GM21367 (cell line): ENCODE data around the gene GPC5.
"Not testable (repeated sequence)": the region's sequence is repeated elsewhere in the genome, so short reads cannot be mapped to it uniquely, and the experiment has no call there.

Experiments used
- ATAC-seq: cut with Tn5 transposase; IDR thresholded peaks from one replicate; pipeline ENCODE4 v1.9.1; 2021; ENCODE audit not compliant: unreplicated experiment

GPC5 gene

DNA sequence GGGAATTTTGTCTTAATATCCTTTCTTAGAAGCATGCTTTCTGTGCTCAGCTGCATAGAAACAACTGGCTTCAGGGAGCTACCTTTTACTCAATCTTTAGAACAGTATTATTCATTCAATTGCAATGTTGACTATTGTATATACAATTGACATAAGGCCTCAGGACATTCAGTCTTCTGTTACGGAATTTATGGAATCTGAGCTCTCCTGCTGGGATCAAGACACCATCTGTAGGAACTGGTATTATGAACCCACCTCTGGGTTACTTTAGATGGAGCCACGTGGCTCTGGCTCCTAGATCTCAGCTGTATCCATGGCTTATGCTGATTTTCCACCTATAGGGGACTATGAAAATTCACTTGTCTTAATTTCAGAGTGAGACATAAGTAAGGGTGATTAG is 1112.0 kb downstream of the GPC5 start:
- no peak for ATAC-seq

DNA sequence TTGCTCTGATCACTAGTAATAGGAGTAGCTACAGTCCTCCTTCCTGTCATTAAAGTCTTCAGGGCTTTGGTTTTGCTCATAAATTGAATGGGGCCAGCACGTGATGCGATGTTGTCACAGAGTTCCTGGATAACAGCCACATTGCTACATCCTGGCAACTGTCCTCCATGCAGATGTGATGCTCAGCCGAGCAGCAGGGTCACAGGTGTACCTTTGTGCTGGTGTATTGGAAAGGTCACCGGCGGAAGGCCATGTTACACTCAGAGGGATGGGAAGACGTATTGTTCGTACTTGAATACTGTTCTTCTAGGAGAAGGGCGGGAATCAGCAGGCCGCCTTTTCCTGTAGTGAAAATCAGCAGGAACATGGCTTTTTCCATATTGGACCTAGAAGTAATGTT is 1114.4 kb downstream of the GPC5 start:
- no peak for ATAC-seq

DNA sequence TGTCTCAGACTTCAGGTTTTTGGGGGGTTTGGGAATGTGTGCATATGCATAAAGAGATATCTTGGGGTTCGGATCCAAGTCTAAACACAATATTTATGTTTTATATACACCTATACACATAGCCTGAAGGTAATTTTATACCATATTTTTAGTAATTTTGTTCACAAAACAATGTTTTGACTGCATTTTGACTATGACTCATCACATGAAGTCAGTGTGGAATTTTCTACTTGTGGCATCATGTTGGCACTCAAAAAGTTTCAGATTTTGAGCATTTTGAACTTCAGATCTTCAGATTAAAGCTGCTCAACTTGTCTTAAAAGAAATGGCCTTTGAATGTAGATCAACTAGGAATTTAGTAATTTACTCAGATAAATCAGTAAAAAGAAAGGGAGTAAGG is 1115.3 kb downstream of the GPC5 start:
- ATAC-seq, result no peak

DNA sequence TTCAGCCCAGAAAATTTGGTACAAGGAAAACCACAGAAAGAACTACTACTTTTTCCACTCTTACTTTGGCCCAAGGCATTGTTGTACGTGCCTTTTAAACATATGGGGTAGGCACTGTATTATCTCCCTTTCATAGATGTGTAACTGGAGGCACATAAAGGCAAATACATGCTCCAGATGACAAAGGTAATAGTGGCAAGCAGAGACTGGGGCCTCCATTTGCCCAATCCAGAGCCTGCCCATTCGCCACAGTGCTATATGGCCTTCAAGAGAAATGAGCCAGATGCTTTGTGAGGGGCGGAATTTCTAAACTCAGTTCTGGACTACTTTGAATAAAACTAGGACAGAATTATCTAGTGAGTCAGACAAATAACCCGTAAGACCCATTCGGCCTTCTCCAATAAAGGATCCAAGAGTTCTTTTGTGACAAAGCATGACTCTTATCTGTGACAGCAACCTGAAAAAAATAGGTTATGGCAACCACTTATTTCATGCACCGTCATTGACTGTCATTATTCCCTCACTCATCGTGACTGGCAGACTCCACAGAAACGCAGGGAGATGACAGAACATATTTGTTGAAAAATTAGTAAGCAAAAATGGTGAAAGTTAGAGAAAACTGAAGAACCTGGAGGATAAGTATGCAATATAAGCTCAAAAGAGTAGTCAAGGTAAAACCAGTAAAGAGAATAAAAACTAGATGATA is 1116.2 kb downstream of the GPC5 start:
- no peak for ATAC-seq

DNA sequence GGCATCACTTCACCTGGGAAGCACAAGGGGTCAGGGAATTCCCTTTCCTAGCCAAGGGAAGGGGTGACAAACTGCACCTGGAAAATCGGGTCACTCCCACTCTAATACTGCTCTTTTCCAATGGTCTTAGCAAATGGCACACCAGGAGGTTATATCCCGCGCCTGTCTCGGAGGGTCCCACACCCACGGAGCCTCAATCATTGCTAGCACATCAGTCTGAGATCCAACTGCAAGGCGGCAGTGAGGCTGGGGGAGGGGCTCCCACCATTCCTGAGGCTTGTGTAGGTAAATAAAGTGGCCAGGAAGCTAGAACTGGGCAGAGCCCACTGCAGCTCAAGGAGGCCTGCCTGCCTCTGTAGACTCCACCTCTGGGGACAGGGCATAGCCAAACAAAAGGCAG is 1118.5 kb downstream of the GPC5 start:
- ATAC-seq, result not testable (repeated sequence)

DNA sequence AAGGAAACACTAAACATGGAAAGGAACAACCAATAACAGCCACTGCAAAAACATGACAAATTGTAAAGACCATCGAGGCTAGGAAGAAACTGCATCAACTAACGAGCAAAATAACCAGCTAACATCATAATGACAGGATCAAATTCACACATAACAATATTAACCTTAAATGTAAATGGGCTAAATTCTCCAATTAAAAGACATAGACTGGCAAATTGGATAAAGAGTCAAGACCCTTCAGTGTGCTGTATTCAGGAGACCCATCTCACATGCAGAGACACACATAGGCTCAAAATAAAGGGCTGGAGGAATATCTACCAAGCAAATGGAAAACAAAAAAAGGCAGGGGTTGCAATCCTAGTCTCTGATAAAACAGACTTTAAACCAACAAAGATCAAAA is 1120.2 kb downstream of the GPC5 start:
- not testable (repeated sequence) for ATAC-seq

DNA sequence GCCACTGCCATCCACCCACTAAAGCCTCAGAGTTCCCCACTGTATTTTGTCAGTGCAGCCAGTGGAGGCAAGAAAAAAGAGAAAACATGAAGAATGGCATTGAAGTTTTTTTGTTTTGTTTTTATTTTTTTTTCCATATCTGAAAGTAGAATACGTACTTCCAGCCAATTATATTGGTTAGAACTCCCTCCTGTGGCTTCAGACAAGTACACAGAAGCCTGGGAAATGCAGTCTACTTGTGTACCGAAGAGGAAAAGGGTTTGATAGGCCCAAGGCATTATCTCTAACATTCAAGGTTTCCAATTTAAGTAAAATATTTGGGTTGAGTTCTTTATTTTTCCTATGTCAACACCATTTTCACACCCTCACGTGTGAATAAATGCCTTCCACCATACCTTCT is 1131.9 kb downstream of the GPC5 start:
- no peak for ATAC-seq

DNA sequence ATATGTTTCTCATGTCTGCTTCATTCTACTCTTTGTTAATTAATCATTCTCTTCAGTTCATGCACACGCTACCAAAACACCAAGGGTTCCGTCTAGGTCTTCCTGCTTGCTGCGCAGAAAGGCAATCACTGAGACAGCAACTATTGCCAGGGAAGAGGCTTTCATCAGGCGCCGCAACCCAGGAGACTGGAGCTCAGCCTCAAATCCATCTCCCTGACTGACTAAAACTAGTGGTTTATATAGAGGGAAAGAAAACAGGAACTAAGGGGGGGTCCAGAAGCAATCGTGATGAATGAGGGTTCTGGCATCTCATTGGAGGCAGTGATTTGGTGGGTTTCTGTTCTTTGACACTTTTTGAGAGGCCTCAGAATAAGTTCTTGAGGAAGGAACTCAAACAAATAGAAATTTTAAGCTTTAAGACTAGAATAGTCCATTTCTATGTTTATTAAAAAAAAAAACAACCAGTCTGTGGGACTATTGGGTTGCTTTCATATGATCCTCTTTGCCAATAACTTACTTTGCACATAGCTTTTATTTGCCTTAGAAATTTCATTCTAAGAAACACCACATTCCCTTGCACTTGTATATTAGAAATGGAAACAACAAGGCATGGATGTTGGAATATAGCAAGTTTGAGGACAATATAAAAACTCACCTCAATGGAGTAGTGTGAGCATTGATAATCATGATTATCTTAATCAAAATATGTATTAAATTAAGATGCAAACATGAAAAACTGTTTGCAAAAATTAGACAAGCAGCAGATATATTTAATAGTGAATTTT is 1137.0 kb downstream of the GPC5 start:
- no peak for ATAC-seq

DNA sequence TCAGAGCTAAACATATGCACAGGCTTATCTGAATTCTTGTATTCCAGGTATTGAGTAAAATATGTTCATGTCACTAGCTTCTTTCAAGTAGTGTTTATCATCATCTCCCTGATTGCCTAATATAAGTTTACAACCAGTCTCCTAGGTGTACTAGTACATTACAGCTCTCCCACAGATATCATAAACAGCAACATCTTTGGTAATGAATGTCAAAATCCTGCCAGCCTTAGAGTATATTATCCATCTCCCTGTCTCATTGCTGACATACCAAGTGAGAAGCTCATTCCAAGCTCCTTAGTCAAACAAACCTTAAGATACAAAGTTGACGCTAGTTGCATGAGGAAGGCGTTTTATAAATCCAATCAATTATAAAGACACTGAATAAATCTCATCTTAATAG is 1139.0 kb downstream of the GPC5 start:
- ATAC-seq, result no peak

DNA sequence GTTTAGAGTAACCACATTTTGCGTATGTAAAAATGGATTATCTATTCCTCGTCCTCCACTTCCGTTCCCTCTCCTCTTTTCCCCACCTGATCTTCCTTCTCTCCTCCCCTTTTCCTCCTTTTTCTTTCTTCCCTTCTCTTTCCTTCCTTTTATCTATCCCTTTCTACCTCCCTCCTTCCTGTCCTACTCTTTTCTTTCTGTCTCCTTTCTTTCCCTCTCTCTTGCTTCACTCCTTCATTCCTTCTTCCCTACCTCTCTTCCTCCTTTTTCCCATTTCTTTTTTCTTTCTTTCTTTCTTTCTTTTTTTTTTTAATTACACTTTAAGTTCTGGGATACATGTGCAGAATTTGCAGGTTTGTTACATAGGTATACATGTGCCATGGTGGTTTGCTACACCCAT is 1139.7 kb downstream of the GPC5 start:
- ATAC-seq, result no peak

DNA sequence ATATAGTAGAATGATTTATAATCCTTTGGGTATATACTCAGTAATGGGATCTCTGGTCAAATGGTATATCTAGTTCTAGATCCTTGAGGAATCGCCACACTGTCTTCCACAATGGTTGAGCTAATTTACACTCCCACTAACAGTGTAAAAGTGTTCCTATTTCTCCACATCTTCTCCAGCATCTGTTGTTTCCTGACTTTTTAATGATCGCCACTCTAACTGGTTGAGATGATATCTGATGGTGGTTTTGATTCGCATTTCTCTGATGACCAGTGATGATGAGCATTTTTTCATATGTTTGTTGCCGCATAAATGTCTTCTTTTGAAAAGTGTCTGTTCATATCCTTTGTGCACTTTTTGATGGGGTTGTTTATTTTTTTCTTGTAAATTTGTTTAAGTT is 1140.7 kb downstream of the GPC5 start:
- not testable (repeated sequence) for ATAC-seq

DNA sequence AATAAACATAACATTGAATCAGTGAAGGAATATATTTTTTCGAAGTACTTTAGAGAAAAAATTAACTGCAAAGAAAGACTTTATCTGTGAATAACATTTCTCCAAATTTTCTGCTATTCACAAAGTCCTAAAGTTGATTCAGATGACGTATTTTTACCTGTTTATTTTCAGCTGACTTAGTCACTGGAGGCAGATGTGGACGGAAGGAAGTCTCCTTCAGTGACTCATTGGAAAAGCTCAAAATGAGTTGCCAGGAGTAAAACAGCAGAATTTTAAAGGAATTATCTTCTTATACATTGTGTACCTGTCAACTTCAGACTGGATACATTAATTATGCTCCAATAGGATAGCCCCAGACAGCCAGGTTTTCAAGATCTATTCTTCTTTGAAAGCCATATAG is 1148.8 kb downstream of the GPC5 start:
- ATAC-seq, result no peak

DNA sequence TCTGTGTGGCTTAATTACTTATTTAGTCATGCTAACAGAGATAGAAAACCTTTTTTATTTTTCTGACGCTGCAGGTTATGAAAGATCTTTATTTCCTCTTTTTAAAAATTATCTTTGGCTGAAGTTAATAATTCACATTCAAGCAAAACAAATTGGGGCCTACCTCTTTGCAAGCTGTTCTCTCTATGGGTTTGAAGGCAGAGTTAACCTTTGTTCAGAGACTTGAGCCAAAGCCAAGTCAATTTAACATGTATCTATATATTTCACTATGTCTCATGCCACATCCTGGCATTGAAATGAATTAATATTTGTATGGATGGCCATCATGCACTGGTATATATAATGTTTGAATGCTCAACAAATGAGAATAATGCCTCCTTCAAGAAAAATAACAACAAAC is 1150.9 kb downstream of the GPC5 start:
- no peak for ATAC-seq

DNA sequence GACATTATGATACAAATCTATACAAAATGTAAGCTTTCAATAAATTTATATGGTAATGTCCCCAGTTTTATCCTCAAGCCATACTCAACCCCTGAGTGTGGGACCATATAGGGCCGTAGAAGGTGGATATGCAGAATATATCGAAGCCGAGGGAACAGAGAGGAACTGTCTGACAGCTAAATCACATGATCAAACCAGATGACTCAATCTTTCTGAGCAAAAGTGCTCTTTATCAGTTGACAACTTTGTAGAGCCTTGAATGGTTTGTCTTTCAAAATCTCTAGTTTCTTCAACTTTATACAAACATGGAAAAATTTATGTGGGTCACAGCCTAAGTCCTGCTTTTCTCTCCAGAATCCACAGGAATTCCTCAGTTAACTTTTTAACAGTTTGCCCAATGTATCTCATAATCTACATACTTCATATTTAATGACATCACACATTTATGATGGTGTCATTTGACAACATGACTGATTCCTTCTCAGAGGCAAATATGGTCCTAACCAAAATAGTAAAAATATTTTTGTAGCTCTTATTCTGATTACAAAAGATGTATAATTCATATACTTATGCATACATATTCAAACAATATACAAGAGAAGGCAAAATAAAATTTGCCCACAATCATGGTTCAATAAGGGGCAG is 1155.2 kb downstream of the GPC5 start:
- no peak for ATAC-seq

DNA sequence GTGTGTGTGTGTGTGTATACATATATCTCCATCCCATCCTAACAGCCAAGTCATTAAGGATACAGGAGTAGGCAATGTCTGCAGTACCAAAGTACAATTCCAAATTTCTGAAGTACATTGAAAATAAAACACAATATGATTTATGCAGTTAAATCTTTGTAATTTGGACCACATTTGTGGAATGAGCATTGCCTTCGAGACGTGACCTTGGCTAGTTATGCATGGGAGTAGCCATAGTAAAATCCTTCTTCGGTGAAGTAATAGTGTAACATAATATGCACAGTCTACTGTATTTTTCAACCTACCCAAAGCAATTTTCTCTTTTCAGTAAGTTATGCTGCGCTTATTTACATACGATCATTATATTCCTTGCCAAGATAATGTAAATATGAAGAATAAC is 1162.5 kb downstream of the GPC5 start:
- ATAC-seq, result no peak

DNA sequence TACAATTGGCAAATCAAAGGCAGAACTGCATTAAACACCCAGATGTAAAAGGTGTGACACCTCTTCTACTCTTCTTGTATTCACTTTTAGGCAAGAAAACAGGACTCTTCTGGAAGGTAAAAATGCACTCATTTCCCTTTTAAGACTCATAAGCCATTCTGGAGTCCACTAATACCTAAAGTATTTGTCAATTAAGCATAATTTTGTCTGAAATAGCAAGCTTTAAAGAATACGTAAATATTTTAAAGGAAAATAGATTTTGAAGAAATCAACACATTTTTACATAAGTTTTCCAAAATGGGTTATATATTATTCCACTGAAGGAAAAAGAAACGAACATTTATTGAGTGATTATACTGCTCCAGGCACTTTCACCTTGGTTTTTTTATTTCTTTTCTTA is 1166.5 kb downstream of the GPC5 start:
- no peak for ATAC-seq

DNA sequence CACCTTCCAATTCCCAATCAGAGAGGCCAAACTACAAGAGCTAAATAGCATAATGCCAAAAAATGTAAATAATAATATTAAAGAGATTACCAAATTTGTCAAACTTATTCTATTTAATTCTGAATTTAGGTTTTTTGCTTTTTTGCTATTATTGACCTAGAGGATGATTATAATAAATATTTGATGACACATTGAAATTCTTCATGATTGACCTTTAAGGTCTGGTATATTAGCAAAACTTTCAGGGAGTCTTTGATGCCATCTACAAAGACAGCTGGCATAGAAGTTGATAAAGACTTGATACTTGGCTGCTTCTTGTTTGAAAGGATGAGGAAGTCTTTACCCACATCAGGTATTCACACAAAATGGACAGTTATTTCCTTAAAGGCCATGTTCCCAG is 1168.3 kb downstream of the GPC5 start:
- ATAC-seq, result no peak

DNA sequence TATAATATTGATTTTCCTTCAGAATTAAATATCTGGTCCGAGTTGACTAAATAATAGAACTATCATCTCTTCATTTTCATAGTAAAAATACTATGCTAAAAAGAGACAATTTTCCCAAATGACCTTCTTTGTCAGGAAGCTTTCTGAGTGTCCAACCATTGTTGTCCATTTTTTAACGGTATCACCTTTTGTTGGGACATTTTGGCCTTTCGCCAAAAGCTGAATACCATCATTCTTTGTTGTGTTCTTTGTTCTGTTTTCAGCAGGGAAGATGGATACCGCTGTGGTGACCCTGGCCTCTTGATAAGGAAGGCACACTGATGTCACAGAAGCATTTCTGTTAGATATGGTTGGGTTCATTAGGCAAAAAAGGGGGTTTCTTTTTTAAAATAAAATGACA is 1173.8 kb downstream of the GPC5 start:
- no peak for ATAC-seq

DNA sequence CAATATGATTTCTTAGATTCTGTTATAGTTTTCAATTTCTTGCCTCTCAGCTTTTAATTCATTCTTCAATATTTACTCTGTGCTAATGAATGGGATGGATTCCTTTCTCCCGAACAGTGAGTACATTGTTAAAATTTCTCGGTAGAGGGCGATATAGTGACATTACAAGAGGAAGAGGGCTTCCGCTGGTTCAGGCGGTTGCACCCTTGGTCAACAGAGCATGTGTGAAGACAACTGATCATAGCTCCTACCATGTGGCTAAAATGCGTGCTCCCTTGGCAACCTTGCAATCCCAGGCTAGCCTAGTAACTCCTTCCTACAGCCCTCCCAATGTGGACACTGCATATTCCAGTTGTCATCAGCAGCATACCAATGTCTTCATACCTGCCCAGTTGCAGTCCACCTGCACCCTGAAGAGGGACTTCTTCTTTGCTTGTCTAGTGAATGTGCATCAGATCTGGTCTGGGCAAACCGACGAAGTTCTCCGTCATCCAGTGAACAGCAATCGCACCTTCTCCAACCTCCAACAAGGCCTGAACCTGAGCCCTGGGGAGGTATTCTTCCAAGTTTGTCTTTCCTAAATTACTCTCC is 1175.1 kb downstream of the GPC5 start:
- ATAC-seq, result no peak

DNA sequence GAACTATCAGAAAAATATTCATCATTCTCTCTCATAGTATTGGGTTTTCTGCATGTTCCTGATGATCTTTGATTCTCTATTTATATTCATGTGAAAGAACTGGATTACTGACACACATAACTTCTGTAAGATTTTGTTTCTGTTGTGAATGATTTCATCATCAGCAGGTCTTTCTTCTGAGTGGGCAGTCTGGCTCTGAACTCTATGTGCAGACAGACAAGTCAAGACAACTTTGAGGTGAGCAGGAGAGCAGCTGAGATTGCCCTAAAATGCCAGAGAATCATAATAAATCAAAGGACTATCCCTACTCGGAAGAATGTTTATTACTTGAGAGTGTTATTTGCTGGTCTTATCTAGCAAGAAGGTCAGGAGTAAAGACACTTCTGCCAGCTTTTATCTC is 1176.1 kb downstream of the GPC5 start:
- ATAC-seq, result no peak

DNA sequence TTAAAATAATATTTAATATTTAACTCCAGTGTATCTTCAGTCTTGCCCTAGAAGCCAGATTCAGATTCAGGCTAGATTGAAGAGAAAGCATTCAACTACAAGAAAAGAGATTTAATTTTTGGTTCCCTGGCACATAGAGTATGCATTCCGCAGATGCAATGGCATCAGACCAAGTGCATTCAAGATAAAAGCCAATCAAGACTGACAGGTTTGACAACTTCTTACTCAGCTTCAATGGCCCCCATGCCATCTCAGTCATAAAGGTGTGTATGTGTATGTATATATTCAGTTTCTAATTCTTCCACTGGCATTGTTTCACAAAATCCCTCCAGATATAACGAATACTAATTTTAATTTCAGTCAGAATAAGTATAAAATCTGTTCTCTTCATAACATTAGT is 1177.4 kb downstream of the GPC5 start:
- ATAC-seq, result no peak

DNA sequence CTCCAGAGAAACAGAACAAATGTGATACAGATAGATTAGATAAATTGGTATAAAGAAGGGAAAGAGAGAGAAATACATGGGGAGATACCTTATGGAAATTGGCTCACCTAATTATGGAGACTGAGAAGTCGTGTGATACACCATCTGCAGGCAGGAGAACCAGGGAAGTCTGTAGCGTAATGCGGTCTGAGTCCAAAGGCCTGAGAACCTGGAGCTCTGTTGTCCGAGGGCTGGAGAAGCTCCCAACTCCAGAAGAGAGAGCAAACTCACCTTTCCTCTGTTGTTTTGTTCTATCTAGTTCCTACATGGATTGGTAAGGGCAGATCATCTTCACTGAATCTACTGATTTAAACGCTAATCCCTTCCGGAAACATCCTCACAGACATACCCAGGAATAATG is 1179.9 kb downstream of the GPC5 start:
- ATAC-seq, result no peak
